Sigmoid colon (tissue), 7 donors: ENCODE results near the gene RAB7A. TPM values are rescaled to one million over a fixed set of nuclear protein-coding genes. Genes with fewer than 3 reads are reported as not detected.

ENCODE experiments used
- DNase-seq: peaks from one replicate; pipeline ENCODE4 v3.0.0-alpha.2; 2019
- H3K27ac ChIP-seq, 4 donors: fragments of 200-600 bp; sonication (generic); one replicate each; pipeline ENCODE4 v1.5.1; 2016 to 2019; ENCODE audit warnings: mild to moderate bottlenecking in 1 of 4
- H3K27me3 ChIP-seq, 3 donors: fragments of 200-600 bp; sonication (generic); one replicate each; pipeline ENCODE4 v1.5.1; 2019; ENCODE audit warnings: mild to moderate bottlenecking in 1 of 3
- H3K36me3 ChIP-seq, 4 donors: fragments of 200-600 bp; sonication (generic); one replicate each; pipeline ENCODE4 v1.5.1; 2016 to 2019
- H3K4me1 ChIP-seq, 4 donors: fragments of 200-600 bp; sonication (generic); one replicate each; pipeline ENCODE4 v1.5.1; 2017 to 2019
- H3K4me3 ChIP-seq, 4 donors: fragments of 200-600 bp; sonication (generic); one replicate each; pipeline ENCODE4 v1.5.1; 2017 to 2019; ENCODE audit warnings: mild to moderate bottlenecking in 2 of 4, moderate library complexity in 1 of 4
- H3K9me3 ChIP-seq, 4 donors: fragments of 200-600 bp in 3 of 4; sonication (generic) in 3 of 4; one replicate each; pipeline versions ENCODE4 v1.5.1 to v1.6.1; 2013 to 2019
- EP300 ChIP-seq, 4 donors: sonication (generic); formaldehyde crosslinking; IDR thresholded peaks; one replicate each; pipeline ENCODE4 v1.6.1; 2017; ENCODE audit warnings: antibody characterized with exemption in 4 of 4
- POLR2A ChIP-seq, 2 donors: fragments of 450-650 bp; IDR thresholded peaks; one replicate each; pipeline ENCODE4 v1.6.1; 2016; ENCODE audit warnings: antibody characterized with exemption in 2 of 2, mild to moderate bottlenecking in 2 of 2, moderate library complexity in 2 of 2
- POLR2AphosphoS5 ChIP-seq, 4 donors: sonication (generic); formaldehyde crosslinking; IDR thresholded peaks; one replicate each; pipeline ENCODE4 v1.6.1; 2017; ENCODE audit warnings: antibody characterized with exemption in 4 of 4
- WGBS, 2 donors: extraction: QIAGEN DNeasy Blood & Tissue Kit; methylation state at CpG; one replicate each; pipeline ENCODE4 v1.1.7; 2013; 5-methylcytosine and 5-hydroxymethylcytosine counted together
- intact Hi-C: fragments of 100-400 bp; cut with DNase I; formaldehyde crosslinking; loops from one replicate; pipeline ENCODE4 v1.15.1; 2023
- polyA plus RNA-seq, 3 donors: library from polyadenylated mRNA; stranded (reverse); fragments of 200-250 nt; gene quantifications; one replicate each; pipeline ENCODE4 v1.2.3, GENCODE V29; 2013
- total RNA-seq, 4 donors: library from RNA; depleted of rRNA; stranded (reverse); fragments of >200 nt; gene quantifications; one replicate each; pipeline ENCODE4 v1.1.0, GENCODE V29; 2016
- TF ChIP-seq, protein P1 (sequence below), 4 experiments: fragments of 450-650 bp in 3 of 4; fragments of 200-600 bp in 1 of 4; IDR thresholded peaks; one replicate each; pipeline ENCODE4 v1.5.1; 2016 to 2019; ENCODE audit warnings: antibody characterized with exemption in 4 of 4, mild to moderate bottlenecking in 3 of 4, moderate library complexity in 2 of 4
- donor health status: healthy with polysubstance abuse.
- donor health status: Bipolar disorder and iron deficiency.
- donor health status: healthy.

Gene RAB7A
- total and polyA plus RNA-seq, 7 donors, result 73.6 to 275 (median 100.0) TPM

DNA sequence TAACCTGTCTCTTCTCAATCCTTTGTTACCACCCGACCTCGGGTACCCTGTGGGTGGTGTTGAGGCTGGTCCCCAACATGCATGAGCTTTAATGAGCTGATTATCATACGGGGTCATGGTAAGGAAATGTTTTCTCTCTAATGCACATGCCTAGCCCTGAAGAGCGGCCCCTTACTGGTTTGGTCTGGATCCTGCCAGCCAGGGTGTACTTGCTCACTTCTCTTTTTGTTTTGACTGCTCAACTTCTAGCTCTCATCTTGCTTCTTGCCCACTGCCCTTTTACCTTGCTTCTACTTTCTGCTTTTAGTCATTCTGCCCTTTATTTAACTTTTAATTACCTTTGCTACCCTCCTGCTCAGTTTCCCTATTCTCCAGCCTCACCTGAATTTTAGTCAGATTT lies 109.1 kb downstream of the RAB7A start:
- no peak overlapping the region for H3K4me3 ChIP-seq
- 89 to 93% methylated on average over 4 of the region's 4 CpGs for WGBS, 2 donors
- intact Hi-C loops, result no loop called here
- DNase-seq, result no peak
- no peaks in the 10 kb centered on the region for H3K4me1 ChIP-seq
- TF ChIP-seq, protein P1, sequence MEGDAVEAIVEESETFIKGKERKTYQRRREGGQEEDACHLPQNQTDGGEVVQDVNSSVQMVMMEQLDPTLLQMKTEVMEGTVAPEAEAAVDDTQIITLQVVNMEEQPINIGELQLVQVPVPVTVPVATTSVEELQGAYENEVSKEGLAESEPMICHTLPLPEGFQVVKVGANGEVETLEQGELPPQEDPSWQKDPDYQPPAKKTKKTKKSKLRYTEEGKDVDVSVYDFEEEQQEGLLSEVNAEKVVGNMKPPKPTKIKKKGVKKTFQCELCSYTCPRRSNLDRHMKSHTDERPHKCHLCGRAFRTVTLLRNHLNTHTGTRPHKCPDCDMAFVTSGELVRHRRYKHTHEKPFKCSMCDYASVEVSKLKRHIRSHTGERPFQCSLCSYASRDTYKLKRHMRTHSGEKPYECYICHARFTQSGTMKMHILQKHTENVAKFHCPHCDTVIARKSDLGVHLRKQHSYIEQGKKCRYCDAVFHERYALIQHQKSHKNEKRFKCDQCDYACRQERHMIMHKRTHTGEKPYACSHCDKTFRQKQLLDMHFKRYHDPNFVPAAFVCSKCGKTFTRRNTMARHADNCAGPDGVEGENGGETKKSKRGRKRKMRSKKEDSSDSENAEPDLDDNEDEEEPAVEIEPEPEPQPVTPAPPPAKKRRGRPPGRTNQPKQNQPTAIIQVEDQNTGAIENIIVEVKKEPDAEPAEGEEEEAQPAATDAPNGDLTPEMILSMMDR (IDR thresholded peaks at IDR 0.05), result no peak
- TF ChIP-seq POLR2AphosphoS5 (IDR thresholded peaks at IDR 0.05) (no peak), EP300 (IDR thresholded peaks at IDR 0.05) (no peak), POLR2A (IDR thresholded peaks at IDR 0.05) (no peak)
- no peaks in the 10 kb centered on the region for H3K36me3 ChIP-seq
- H3K9me3 ChIP-seq, result no peaks in the 10 kb centered on the region
- H3K27me3 ChIP-seq, result no peaks in the 10 kb centered on the region
- no peak overlapping the region for H3K27ac ChIP-seq

DNA sequence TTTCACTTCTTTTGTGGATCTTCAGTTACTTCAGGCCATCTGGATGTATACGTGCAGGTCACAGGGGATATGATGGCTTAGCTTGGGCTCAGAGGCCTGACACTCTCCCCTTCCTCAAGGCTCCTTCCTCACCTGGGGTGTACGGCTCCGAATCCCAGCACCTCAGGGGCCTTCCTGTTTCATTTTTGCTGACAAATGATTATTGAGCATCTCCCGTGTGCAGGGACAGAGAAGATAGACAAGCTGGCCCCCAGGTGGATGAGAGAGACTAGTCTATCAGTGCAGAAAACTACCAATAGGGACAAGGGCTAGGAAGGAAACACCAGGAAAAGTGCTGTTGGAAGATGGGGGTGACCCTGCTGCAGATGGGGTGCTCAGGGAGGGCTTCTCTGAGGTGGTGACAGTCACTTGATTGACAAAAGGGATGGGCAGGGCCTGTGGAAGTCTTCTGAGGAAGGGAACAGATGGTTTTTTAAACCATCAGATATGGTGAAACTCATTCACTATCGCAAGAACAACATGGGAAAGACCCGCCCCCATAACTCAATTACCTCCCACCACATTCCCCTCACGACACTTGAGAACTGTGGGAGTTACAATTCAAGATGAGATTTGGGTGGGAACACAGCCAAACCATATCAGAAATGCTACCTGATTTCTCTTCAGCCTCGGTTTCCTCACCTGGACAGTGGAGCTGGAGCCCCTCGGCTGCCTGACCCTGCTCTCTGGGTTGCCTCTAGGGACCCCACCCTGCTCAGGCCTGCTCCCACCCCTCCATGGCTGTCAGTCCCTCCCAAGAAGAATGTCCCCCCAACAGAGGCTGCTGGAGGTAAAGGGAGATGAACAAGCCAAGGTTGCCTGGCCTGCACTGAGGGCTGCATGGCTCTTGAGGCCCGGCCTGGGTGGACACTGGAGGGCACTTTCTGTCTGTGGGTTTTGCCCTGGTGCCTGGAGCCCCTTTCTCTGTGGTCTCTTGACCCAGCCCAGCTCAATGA lies 116.2 kb downstream of the RAB7A start:
- intact Hi-C loops, result no loop called here
- DNase-seq, result no peak
- no peaks in the 10 kb centered on the region for H3K27me3 ChIP-seq
- 86 to 89% methylated on average over 10 of the region's 10 CpGs for WGBS, 2 donors
- peaks cover 0 to 16% (median 14%) of the 10 kb centered on the region in 4 donors for H3K4me1 ChIP-seq
- H3K36me3 ChIP-seq, result no peaks in the 10 kb centered on the region
- H3K4me3 ChIP-seq, result no peak overlapping the region
- H3K27ac ChIP-seq, result no peak overlapping the region
- H3K9me3 ChIP-seq, result no peaks in the 10 kb centered on the region
- TF ChIP-seq POLR2A (IDR thresholded peaks at IDR 0.05), result no peak
- no peak for TF ChIP-seq POLR2AphosphoS5 (IDR thresholded peaks at IDR 0.05)
- TF ChIP-seq, protein P1 (IDR thresholded peaks at IDR 0.05), result no peak
- TF ChIP-seq EP300 (IDR thresholded peaks at IDR 0.05), result no peak

DNA sequence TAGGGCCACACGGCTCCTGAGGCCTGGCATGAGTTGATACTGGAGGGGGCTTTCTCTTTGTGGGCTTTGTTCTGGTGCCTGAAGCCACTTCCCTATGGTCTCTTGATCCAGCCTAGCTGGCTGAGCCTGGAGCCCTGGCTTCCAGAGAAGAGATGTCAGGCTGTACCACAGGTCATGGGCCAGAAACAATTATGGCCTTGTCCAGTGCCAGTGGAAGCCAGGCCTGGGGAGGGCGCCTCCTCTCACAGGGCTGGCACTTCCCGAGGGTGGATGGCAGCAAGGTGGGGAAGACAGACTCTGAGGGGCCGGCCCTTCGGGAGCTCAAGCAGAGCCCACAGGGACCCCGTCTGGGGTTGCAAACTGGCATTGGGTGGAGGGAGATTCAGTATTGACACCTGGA lies 118.5 kb downstream of the RAB7A start:
- no peak overlapping the region for H3K4me3 ChIP-seq
- H3K4me1 ChIP-seq, result peaks cover 0 to 16% (median 14%) of the 10 kb centered on the region in 4 donors
- no peak overlapping the region for H3K27ac ChIP-seq
- 94 to 96% methylated on average over 6 of the region's 6 CpGs for WGBS, 2 donors
- intact Hi-C loops, result no loop called here
- no peaks in the 10 kb centered on the region for H3K9me3 ChIP-seq
- TF ChIP-seq POLR2AphosphoS5 (IDR thresholded peaks at IDR 0.05), result no peak
- TF ChIP-seq POLR2A (IDR thresholded peaks at IDR 0.05), result no peak
- TF ChIP-seq, protein P1 (IDR thresholded peaks at IDR 0.05), result no peak
- TF ChIP-seq EP300 (IDR thresholded peaks at IDR 0.05), result no peak
- no peaks in the 10 kb centered on the region for H3K36me3 ChIP-seq
- no peak for DNase-seq
- no peaks in the 10 kb centered on the region for H3K27me3 ChIP-seq

DNA sequence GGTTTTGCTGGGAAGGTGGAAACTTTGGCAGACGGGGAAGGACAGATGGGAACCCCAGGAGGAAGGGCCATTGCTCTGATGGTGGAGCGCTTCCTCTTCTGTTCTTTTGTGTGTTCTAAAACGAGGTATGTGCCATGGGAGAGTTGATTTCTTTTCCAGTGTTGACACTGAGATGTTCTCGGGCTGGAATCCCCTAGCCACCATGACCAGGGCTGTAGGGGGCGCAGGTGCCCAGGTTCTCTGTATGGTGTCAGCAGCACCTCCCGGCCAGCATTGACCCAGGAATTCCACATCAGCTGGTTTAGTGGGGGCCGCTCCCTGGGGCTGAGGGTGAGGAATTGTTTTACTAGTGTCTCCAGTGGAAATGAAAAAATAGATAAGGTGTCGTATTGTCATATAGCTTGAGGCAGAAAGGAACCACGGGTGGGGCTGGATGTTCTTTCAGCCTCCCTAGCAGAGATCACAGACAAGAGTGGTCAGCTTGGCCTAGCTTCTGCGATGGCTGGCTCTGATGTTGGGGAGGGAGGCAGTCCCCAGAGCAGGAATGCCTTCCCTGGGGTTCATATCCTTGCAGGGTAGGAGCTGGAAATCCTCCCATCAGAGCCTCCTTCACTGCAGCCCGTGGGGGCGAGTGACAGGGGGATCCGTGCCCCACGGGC lies 119.3 kb downstream of the RAB7A start:
- Histone ChIP-seq H3K27ac (peak overlapping the region in 3 of 4 donors; percentile 65 to 75 (median 74)), H3K4me3 (peak overlapping the region; percentile 19 to 52 (median 45)), H3K9me3 (no peaks in the 10 kb centered on the region), H3K27me3 (no peaks in the 10 kb centered on the region), H3K36me3 (no peaks in the 10 kb centered on the region), H3K4me1 (peaks cover 0 to 16% (median 14%) of the 10 kb centered on the region in 4 donors)
- DNase-seq, result no peak
- intact Hi-C loops, result no loop called here
- 23 to 40% methylated on average over 14 of the region's 14 CpGs for WGBS, 2 donors
- TF ChIP-seq, protein P1 (IDR thresholded peaks at IDR 0.05), result no peak
- TF ChIP-seq POLR2AphosphoS5 (IDR thresholded peaks at IDR 0.05) (no peak), EP300 (IDR thresholded peaks at IDR 0.05) (no peak), POLR2A (IDR thresholded peaks at IDR 0.05) (no peak)
